Ecto neural progenitor cell (in vitro differentiated cells): ENCODE data around the gene MUC6.

Experiments used
- DNase-seq: peaks from one replicate; pipeline ENCODE4 v3.0.0-alpha.2; 2018; ENCODE audit warnings: low spot score

The MUC6 gene

DNA sequence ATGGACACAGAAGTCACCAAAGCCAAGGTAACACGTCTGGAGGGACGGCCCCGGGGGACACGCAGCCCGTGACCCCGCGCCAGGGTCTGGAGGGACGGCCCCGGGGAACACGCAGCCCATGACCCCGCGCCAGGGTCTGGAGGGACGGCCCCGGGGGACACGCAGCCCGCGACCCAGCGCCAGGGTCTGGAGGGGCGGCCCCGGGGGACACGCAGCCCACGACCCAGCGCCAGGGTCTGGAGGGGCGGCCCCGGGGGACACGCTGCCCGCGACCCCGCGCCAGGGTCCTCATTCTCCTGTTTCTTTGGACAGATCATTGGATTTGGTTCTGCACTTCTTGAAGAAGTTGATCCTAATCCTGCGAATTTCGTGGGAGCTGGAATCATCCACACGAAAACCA, 27.1 kb downstream of the MUC6 start:
- DNase-seq: no peak

DNA sequence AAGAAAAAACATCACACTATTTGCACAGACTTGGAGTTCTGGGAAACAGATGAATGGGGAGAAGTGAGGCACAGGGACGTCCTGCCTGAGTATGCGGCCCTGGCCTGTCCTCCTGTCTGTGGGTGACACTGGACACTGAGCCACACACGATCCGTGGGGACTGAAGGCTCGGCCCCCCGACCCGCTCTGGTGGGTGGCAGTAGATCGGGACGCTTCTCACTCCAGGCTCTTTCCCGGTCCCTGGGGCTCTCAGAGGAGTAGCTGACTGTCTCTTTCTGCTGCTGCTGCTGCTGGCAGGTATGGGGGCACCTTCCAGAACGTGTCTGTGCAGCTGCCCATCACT, 27.7 kb downstream of the MUC6 start:
- no peak for DNase-seq

DNA sequence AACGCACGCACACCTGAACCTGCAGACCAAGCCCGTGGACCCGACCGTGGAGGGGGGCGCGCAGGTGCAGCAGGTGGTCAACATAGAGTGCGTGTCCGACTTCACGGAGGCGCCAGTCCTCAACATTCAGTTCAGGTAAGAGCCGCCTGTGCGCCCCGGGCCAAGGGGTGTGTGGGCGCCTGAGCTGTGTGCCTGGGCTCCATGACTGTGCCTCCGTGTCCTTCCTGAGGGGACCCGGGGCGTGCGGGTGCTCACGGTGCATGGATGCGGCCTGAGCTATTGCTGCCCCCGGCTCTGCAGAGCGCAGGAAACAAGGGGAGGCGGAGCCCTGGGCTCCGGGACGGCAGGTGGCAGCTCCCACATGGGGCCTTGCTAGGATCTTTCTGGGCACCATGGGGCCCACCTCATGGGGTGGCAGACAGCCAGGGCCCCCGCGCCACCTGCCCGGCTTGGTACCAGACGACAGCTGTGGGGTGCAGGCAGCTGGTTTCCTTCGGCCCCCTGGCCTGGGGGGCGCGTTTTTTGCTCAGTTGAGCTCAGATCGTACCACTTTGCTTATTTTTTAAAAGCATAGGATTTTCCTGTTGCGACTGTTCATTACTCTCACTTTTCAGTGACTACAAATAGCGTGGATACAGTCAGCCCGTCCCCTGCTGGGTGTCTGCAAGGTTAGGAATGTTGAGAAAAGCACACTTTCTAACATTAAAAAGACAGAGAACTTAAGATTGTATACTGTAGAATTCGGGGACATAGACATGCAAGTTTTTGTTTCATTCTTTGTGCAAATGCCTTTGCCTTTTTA, 28.3 kb downstream of the MUC6 start:
- DNase-seq: no peak

DNA sequence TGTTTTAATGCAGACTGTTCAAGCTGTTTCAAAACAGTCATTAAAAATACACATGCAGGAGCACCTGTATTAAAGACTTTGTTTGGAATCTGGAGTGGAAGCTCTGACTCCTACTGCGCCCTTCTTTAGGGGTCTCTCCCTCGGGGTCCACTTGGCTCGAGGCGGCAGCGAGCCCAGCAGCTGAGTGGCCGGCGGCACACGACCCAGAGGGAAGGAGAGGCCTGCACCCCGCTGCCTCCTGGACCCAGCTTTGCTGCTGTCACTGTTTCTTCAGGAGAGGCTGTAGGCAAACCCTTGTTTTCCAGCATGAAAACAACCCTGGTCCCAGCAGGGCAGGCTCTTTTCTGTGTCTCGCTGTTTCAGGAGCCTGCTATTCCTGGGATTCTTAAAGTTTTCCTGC, 29.2 kb downstream of the MUC6 start:
- DNase-seq: no peak

DNA sequence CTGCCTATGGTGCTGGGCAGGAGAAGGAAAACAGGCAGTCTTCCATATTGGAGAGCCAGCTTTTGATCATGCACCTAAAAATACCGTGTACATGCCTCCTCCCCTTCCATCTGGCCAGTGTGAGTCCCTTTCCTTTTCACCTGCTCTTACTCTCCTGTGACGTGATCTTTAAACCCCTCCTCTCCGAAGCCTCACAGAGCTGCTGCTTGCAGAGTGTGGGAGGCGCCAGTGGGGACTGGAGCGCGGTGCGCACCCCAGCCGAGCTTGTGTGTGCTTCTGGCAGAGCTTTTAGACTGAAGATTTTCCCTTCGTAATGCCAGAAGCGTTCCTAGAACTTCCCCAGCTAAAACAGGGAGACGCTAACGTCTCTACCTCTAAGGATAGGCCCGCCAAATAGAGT, 29.8 kb downstream of the MUC6 start:
- no peak for DNase-seq

DNA sequence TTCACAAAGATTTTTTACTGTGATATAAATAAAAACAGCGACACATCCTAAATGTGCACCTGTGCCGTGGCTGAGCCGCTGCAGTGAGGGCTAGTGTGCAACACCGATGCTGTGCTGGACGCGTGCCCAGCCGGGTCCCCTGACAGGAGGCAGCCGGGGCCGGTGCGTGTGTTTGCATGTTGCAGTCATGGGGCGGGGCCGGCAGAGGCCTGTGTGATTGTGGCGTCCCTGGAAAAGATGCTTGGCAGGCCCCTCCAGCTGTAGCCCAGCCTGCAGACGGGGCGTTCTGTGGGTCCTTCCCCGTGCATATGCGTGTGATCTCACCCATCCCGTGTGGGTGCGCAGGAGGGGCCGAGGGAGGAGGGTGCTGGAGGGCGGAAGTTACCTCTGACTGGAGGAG, 30.6 kb downstream of the MUC6 start:
- no peak for DNase-seq

DNA sequence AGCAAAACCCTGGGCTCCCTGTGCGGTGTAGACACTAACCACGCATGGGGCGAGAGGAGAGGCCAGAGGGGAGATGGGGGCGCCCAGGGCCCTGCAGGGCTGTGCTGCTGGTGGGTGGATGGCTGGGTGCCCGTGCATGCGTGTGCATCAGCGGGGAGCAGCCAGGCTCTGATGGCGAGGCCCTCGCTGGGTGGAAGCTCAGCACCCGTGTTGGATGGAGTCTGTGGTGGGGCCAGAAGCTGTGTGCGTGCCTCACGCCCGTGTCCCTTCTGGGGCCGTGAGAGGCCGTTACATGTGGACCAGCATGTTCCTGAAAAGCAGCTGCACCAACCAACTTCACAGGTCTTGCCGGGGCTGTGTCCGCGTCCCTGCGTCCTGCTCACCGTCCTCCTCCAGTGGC, 33.4 kb downstream of the MUC6 start:
- DNase-seq: no peak

DNA sequence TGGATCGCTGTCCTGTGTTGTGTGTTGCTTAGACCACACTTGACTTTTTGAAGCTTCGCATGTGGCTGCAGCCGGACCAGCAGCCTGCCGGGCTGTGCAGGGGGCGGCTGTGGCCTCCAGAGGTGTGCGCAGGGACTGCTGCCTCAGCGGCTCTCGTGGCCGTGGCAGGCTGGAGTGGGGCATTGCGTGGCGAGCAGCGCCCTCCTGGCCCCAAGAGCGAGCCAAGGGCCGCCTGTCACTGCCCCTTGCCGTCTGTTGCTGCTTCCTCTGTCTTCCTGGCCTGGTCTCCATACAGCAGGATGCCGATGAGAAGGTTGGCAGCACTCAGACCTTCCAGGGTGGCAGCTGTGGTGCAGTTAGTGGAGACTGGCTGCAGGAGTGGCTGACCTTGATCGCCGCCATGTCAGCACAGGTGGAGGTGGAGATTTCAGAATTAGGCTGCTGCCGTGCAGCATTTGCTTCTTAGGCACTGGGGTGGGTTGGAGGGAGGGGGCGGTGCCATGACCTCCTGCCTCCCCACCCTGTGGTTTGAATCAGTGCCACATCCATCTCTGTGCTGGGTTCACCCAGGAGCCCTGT, 34.0 kb downstream of the MUC6 start:
- DNase-seq: no peak

DNA sequence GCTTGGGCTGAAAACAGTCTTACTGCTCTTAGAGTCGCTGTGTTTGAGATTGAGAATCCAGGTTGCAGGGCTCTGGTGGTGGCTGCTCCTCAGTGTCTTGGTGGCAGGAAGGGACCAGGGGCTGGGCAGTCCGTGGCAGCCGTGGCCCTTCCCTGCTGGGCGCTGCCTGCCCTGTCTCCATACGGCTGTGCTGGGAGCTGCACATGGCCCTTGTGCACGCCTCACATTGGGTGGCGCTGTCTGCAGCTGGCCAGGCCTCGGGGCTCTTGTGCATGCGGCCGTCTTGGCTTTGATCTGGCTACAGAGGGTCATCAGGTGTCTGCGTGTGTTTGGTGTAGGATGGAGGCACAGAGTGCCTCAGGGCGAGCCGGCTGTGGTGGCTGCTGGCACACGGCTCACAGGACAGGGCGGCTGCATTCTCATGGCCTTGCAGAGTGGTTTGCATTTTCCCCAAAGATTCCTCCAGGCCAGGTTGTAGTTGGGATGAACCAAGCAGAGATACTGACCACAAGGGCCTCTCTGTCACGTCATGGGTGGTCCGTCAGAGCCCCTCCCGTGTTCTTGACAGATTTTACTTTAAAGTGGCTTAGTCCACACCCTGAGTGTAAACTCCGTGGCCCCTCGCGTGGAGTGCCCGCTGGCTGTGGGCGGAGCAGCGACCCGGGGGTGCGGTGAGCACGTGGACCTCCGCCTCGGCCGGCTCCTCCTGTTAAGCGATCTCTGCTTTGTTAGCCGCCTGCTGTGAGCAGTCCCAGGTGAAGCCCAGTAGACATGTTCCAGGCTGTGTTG, 34.7 kb downstream of the MUC6 start:
- no peak for DNase-seq

DNA sequence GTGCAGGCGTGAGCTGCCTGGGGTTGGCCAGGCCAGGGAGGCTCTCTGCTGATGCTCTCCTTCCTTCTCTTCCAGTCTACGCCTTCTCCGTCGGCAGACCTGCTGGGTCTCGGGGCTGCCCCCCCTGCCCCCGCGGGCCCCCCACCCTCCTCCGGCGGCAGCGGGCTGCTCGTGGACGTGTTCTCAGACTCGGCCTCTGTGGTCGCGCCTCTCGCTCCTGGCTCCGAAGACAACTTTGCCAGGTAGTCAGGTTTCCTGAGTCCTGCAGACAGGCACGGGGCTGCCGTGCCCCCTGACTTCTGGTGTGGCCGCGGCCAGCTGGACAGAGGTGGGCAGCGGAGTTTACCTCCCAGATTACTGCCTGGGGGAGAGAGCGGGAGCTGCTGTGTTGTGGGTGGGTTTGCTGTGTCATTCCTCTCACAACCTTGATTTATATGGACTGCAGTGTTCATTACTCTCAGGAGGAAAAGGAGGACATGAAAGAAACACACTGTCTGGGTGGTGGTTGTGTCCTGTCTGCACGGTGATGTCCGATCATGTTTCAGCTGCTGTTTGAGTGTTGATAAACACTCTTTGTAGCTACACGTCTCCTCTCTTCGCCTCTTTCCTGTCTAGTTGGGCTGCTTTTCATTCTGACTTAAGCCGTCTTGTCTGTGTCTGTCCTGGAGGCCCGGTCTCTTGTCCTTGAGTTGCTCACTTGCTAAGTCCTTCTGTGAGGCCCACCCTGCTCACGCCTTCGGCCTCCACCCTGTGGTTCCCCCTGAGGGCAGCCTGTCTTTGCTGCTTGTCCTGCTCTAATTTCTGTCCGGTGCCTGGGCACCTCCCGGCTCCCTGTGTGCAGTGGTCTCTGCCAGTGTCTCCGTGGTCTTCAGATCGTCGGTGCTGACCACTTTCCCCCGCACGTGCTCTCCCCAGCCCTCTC, 35.9 kb downstream of the MUC6 start:
- no peak for DNase-seq

DNA sequence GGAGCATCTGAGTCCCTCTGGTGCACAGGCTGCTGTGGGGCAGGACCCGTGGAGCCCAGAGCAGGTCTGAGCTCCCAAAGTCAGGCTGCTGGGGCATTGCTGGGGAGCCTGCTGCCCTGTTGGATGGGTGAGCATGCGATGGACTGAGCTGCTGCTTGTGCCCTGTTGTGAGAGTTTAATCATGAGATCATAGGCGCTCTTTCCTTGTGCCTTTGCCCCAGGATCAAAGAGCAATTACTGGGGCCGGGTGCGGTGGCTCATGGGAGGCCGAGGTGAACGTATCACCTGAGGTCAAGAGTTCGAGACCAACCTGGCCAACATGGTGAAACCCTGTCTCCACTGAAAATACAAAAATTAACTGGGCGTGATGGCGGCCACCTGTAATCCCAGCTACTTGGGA, 37.5 kb downstream of the MUC6 start:
- no peak for DNase-seq

DNA sequence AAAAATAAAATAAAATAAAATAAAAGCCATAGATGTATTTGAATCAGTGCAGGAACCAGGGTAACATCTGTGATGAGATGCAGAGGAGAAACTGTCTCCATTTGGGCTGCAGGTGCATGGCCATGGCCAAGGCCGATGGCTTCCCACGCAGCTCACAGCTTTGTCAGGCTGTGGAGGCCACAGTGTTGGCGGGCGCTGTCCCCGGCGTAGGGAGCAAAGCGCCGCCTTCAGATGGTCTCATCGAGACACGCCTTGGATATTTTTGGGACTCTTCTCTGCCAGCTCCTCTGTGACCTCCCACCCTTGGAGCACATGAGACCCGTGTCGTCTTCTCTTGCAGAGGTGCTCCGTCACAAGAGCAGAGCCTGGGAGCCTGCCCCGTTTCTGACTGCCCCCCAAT, 38.6 kb downstream of the MUC6 start:
- DNase-seq: no peak

DNA sequence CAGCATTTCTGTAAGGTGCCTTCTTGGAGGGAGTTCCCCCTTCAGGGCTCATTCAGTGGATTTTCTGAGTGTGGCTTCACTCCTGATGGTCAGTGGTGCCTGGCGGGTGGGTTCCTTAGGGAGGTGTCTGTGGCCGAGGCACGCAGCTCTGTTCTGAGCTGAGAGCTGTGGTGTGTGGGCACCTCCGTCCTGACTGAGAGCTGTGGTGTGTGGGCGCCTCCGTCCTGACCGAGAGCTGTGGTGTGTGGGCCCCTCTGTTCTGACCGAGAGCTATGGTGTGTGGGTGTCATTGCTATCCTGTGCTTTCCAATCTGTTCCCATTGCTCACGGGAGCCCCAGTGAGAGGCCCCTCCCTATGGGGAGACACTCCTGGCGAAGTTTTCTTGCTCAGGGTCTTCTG, 39.8 kb downstream of the MUC6 start:
- no peak for DNase-seq

DNA sequence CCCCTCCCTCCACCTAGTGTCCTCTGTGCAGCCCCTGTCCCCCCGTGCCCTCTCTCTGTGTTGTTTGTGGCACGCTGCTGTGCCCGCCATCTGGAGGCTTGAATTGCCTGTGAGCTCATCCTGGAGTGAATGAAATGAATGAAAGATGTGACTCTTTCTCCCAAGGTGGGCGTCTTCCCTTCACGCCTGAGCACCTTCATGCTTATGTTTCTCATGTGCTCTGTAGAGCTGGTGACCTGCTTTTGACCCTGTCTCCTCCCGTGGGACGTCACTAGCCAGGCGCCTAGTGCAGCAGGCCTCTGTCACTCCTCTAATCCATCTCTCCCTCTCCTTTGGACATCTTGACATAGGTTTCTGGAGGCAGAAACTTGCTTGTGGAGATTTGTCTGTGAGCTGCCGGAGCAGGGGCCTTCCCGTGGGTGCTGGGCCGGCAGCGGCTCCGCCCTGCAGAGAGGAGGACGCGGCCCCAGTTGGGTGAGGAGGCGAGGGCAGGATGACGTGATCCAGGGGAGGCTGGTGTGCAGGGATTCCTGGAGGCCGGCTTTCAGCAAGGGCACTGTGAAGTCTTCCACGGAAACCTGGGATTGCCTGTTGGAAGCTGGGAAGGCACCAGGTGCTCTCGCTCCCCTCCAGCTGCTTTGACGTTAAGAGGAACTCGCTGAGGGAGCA, 40.6 kb downstream of the MUC6 start:
- DNase-seq: no peak

DNA sequence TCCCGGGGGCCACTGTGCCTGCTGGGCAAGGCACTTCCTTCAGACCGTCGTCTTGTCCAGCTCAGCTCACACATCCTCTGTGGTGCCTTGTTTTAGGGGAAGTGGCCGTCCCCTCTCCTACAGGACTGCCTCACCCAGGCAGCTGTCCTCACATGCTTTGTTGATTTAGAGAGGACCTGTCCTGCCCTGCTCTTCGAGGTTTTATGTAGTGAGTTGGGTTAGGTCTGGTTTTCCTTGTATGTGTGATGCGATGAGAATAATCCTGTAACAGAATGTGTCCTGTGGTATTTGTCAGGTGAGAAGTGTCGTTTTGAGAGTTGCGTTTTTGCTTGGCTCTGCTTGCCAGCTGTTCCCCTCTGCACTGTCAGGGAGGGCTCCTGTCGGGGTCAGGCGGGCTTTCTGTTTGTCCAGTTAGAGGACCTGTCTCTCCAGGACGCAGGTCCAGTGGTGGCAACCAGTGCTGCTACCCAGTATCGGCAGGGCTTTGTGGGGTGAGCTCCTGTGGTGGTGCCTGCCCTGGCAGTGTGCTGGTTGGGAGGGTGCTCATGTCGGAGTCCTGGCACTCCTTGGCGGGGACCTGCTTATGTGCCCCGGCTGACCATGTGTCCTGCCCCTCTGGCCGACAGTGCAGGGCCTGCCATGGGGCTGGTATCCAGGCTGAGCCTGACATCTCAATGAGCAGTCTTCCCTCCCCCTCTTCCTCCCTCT, 41.3 kb downstream of the MUC6 start:
- DNase-seq: no peak

DNA sequence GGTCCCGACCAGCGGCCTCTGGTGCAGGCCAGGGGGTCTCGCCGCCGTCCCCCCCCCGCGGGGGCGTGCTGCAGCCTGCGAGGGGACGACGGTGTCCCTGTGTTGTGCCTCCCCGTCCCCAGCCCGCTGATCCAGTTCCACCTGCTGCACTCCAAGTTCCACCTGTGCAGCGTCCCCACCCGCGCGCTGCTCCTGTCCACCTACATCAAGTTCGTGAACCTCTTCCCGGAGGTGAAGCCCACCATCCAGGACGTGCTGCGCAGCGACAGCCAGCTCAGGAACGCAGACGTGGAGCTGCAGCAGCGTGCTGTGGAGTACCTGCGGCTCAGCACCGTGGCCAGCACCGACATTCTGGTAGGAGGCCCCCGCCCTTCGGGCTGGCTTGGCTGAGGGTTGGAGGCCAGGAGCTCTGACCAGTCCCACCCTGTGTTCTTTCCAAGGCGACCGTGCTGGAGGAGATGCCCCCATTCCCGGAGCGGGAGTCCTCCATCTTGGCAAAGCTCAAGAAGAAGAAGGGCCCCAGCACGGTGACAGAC, 42.8 kb downstream of the MUC6 start:
- DNase-seq: no peak

DNA sequence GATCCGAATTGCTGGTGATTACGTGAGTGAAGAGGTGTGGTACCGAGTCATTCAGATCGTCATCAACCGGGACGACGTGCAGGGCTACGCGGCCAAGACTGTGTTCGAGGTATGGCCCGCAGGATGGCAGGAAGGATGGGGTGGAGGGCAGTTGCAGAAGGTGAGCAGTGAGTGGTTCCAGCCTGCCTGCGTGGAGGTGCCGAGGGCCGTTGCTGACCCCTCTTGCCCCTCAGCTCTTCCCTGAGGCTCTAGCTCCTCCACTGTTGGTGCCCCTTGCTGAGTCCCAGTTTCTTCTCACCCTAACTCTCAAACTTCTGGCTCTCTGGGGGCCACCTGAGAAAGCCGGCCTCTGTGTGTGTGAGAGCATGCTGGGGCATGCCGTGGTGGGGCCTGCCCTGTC, 43.9 kb downstream of the MUC6 start:
- no peak for DNase-seq

DNA sequence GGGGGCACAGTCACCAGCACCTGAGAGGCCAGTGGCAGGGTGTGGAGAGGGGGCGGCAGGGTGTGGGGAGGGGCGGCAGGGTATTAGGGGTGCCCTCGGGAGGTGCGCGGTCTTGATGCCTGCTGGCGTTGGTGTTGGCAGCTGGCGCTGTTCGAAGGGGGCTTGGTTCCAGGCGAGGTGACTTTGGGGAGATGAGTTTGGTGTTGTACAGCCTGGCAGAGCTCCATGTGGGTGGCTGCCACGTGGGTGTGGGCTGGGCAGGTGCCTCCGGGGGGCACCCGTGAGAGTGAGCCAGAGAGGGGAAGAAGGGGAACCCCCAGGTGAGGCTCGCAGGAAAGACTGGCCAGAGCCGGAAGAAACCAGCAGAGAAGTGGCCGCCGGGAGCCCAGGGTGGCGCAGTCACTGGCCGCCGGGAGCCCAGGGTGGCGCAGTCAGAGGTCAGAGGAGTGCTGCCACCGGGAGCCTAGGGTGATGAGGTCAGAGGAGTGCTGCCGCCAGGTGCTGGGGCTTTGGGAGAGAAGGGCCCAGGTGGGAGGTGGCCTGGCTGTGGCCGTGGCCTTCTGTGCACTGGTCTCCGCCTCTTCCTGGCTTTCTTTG, 44.7 kb downstream of the MUC6 start:
- DNase-seq: no peak

DNA sequence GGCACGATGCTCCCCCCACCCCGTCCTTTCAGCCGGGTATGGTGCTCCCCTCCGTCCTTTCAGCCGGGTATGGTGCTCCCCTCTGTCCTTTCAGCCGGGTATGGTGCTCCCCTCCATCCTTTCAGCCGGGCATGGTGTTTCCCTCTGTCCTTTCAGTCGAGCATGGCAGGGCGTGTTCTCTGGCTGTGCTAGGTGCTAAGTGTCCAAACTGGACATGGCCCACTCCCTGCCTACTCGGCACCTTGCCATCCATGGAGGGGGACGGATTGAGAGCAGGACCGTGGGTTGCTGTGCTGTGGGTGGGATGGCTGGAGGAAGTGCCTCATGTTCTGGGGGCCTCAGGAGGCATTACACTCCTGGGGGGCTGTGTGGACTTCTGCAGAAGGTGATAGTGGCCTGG, 45.5 kb downstream of the MUC6 start:
- no peak for DNase-seq

DNA sequence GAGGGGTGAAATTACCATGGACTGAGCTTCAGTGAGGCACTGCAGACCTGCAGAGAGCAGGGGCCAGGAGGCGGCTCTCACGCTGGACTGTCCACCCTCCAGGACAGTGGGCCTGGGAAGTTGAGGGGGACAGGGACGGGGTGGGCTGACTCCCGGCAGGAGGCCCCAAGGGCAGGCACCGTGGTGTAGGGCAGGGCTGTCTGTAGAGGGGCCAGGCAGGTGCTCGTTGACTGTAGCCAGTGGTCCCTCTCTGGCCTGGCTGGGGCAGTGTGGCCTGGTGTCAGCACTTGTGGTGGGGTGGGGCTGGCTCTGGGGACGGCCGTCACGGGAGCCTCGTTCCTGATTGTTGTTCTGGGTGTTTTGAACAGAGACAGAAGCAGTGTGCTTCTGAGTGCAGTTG, 46.4 kb downstream of the MUC6 start:
- no peak for DNase-seq
